ENCODE measurements around the gene OR6K6.
A peak's percentile ranks its signal among the peaks of the same experiment; 100 is the strongest.

Gene OR6K6, protein sequence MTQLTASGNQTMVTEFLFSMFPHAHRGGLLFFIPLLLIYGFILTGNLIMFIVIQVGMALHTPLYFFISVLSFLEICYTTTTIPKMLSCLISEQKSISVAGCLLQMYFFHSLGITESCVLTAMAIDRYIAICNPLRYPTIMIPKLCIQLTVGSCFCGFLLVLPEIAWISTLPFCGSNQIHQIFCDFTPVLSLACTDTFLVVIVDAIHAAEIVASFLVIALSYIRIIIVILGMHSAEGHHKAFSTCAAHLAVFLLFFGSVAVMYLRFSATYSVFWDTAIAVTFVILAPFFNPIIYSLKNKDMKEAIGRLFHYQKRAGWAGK
- 0 reads per million in 2 experiments for total RNA-seq

DNA sequence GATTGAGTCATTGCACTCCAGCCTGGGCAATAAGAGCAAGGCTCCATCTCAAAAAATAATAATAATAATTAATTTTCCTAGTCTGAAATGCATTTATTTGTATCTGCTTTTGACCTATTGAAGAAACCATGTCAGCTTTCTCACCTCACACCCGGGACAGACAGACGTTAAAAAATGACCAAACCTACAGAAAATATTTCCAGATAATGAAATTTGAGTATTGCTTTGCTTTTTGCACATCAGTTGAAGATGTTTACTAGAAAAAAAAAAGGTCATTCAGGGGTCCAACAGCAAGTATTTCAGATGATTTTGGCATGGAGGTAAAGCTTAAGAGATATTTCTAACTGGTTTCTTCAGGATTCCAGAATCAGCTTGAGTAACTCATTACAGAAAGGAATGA, at the start of gene OR6K6:
TSS of gene OR6K6 (plus strand) at position 301 of the 400 bp plus-strand sequence. CDS start 168 bp downstream, outside the sequence.
- no peak for DNase-seq (ENCODE audit: low read depth)

DNA sequence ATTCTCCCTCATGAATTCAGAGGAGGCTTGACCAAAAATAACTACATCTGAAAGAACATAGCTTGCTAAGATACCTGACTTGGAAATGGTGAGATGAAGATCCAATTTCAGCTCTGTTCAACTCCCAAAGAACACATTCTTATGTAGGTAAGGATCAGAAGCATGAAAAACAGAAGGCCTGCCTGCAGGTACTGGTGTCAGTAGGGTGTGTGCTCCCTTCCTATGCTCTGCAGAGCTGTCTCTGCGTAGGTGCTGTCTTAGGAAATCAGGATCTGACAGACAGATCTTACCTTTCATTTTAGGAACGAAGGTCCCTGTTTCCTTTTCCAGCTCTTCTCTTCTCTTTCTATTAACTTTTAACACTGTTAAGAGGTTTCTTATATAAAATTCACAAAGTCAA, 48.4 kb upstream of the OR6K6 start:
- no peak for DNase-seq (ENCODE audit: low read depth)

DNA sequence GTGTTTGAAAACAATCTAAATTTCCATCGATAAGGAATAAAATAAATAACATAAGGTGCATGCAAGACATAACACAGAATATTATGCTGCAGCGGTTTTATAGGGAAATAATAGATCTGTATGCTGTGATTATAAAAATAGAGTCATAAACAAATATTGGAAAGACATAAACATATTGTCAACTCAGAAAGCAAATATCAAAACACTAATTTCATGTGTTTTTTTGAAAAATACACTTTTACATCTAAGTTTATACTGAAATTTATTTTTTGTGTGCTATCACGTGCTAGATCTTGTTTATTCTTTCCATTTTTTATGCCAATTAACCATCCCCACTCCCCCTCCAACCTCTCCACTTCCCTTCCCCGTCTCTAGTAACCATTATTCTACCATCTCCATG, 43.4 kb upstream of the OR6K6 start:
- DNase-seq (ENCODE audit: low read depth), result no peak

DNA sequence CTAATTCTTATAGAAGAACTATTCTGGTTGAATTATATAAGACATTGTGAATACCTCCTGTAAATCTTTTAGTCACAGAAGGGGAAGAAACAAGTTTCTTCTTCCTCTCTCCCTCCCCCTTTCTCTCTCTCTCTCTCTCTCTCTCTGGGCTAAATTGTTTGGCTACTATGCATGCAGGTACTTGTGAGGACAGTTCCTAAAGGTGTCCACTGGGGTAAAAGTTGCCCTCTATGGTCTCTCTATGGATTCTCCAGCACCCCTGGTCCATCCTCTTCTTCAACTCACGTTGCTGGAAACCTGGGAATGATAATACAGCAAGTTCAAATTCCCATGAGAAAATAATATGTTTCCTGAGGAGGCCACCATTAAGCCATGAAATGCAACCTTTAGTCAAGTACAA, 39.8 kb upstream of the OR6K6 start:
- DNase-seq (ENCODE audit: low read depth), result no peak

DNA sequence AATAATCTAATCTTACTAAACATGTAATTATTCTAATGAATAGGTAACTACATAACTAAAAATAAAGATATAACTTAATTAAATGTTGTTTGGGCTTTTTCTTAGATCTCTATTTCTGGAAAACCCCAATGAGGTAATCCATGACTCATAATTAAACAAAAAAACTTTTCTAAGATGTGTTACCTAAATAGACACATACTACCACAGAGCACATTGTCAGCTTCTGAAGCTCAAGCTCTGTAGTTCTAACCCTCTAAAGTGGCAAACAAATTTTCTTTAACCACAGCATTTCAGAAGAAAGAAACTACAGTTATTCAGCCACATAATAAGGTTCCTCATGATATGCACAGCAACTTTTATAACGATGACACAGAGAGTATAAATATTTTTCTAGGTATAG, 38.2 kb upstream of the OR6K6 start:
- DNase-seq (ENCODE audit: low read depth), result no peak

DNA sequence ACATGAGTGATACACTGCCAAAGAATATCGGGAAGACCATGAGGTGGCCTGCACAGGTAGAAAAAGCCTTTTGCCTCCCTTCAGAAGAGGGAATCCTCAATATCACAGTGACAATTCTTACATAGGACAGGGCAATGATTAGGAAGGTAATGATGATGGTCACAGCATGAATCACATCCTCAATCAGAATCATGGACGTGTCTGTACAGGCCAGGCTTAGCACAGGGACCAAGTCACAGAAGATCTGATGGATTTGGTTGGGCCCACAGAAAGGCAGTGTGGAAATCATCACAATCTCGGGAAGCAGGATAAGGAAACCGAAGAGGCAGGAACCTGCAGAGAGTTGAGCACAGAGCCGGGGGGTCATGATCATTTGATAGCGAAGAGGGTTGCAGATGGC, 37.2 kb upstream of the OR6K6 start:
- no peak for DNase-seq (ENCODE audit: low read depth)

DNA sequence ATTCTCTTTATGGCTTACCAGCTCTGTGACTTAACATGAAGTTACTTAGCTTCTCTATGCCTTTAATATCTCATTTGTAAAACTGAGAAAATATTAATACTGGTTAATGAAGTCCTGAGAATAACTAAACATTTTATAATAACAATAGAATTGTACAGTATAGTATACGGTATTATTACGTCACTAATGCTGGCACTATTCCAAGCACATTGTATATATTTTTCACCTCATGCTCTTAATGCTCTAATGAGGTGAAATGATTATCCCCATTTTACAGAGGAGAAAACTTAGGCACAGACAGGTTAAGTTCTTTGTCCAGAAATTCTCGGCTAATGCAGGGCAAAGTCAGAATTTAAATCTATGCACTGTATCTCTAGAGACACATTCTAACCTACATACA, 34.9 kb upstream of the OR6K6 start:
- DNase-seq (ENCODE audit: low read depth), result no peak

DNA sequence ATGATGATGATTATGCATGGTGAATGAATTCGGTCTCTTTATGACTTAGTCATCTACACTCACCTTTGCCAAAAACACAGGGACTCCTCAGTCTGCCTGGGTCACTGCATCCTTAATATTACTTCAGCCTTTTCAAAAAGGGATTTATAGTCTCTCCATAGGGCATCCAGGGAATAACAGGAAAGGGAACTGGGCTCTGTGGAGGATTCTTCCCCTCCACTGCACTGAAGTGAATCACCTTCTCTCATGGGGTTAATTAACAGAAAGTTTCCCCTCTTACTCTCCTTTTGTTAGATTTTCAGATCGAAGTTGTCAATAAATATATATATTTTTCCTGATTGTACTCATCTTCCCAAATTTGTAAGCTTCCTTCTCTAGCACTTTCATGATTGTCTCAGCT, 33.9 kb upstream of the OR6K6 start, which contains the start of gene OR6K3:
TSS of gene OR6K3 (minus strand) at position 101 of the 400 bp plus-strand sequence. CDS start 2,605 bp downstream, outside the sequence.
- DNase-seq (ENCODE audit: low read depth), result no peak

DNA sequence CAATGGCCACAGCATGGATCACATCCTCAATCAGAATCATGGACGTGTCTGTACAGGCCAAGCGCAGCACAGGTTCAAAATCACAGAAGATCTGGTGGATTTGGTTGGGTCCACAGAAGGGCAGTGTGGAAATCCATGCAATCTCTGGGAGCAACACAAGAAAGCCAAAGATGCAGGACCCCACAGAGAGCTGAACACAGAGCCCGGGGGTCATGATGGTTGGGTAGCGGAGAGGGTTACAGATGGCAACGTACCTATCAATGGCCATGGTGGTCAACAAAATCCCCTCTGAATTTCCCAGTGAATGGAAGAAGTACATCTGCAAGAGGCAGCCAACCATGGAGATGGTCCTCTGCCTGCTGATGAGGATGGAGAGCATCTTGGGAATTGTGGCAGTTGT, 30.1 kb upstream of the OR6K6 start:
- no peak for DNase-seq (ENCODE audit: low read depth)

DNA sequence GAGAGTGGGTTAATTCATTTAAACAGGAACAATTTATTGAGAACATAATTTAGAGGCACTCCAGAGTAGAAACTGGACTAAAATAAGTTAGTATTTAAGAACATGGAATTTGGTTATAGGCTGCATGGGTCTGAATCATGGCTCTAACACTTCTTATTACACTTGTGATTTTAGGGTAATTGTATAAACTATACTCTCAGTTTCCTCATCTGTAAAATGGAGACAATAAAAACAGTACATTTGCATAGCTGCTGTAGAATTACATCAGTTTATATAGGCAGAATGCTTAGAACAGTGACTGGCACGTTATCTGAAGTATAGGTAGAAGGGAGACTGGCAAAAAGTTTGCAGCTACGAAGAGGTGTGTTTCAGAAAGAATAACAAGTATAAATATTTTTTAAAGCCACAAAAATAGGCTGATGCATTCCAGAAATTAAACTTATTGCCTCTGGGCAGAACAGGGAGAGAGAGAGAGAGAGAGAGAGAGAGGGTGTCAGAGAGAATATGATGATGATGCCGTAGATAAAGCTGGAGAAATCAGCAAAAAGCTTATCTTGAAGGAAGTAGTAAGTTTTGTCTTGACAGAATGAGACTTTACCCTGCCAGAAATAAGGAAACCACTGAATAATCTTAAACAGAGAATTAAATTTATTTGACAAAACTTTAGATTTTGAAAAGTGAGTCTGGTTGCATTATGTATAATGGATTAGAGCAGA, 25.9 kb upstream of the OR6K6 start:
- DNase-seq (ENCODE audit: low read depth), result no peak

DNA sequence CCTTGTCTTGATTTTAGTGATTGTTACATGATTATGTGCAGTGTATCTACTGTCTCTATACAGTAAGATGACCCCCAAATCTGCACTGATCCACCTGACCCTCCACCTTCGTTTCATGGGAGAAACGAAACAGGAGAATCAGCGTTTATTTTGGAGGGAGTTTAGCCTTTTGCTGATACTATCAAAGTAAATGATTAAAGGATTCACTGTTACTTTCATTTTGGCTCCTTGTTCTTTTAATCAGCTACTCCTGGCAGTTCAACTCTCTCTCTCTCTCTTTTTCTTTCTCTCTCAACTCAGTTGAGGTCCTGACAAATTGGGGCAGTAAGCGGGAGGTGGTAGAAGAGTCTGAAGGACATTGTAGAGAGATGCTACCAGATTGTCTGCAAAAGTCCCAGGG, 24.1 kb upstream of the OR6K6 start:
- no peak for DNase-seq (ENCODE audit: low read depth)

DNA sequence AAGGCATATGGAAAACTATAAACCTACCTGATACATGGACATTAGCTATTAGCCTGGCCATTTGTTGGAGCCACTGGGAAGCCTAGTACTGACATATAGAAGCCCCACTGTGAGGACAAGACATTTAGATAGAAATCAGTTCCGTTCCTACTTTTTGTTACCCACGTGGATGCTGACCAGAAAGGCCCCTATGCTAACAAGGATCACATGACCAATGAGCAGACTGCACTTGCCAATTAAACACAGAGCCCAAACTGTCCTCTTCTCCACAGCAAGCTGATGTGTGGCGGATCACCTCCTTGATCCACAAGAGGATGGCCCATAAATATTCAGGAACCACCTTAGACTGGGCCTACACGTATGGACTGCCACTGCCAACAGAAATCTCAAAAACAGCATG, 22.8 kb upstream of the OR6K6 start:
- DNase-seq (ENCODE audit: low read depth), result no peak

DNA sequence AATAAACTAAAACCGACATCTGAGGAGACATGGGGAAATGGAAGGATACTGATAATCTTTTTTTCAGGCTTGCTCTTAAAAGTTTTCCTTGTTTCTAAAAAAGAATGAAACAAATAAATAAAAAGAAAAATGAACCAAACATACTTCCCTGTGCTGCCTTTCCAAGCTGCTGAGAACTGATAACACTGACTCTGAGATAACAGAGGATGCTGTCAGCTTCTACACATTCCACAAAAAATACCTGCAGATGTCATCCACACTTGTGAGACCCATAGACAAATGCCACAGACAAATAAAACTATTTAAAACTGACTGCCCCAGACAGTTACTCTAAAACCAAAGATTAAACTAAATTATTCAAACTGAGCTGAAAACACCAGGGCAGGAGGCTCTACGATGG, 22.0 kb upstream of the OR6K6 start:
- no peak for DNase-seq (ENCODE audit: low read depth)

DNA sequence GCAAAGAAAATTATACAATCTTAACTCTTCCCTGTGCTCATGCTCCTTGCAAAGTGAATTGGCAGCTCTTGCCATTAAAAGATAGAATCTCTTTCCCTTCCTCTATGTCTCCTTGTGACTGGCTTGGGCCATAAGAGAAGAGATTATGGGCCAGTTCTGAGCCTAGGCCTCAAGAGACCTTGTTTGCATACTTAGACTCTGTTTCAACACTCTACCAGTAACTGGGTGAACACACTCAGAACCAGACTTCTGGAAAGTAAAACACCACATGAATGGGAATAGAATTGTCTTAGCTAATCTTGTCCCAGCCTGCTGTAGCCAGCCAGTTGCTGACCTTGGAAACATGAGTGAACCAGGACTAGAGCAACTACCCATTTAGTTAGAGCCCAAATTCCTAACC, 18.7 kb upstream of the OR6K6 start:
- no peak for DNase-seq (ENCODE audit: low read depth)

DNA sequence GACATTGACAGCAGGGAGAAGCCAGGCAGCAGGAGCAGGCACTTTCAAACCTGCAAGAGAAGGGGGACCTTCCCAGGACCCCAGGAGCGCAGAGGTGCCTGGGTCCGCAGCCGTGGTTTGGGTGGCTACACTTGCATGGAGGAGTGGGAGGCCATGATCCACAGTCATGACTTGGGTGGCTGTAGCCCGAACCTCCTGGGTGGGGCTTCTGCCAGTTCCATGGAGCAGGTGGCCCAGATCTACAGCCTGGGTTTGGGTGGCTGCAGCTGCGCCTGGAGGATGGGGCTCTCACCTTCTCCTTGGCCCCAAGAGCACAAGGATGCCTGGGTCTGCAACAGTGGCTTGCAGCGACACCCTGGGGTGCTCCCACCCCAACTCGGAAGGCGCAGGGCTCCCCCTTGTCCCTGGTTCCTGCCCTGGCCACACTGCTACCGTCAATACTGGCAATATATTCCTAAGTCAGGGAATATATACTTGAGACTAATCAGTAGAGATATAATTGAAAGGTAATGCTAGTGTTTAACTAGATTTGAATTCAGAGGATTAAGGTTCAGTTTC, 2.3 kb upstream of the OR6K6 start:
- DNase-seq (ENCODE audit: low read depth), result no peak

DNA sequence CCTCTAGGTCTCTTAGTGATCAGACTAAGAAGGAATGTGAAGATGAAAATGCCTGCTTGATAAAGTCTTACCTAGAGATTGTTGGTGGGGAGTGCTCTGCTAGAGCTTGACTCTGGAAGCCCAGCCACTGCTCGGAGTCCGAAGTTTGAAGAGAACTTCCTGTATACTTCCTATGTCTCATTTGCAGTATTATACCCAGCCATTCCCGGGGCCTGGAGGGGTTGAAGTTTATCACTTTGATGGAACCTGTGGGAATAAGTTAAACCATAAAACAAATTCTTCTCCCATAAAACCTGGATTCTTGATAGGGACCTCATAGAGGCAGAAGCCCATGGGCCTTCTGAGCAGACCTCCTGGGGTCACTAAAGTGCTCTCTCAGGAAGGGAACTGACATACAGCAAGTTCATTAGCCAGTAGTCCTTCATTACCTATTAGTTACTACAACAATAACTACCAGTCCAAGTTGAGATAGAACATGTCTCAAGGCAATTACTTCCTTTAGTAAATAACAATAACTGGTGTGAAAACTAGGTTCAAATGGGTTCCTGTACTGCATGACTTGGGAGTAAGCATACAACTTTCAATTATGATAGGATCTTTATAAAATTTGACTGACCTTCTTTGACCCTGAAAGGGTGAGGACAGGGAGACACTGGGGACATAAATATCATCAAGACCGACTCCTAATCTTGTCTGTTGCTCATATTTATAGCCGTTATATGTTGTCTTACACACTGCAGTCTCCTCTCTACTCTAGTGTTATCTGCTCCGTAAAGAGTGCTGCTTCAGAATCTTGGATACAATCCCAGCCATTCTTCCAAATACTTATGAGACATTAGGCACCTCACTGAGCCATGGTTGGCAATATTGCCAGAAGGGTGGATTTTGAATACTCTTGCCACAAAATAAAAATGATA, 17.7 kb downstream of the OR6K6 start, which contains the start of gene OR6N1:
TSS of gene OR6N1 (minus strand) at position 246 of the 917 bp plus-strand sequence. CDS start 5,513 bp downstream, outside the sequence.
- no peak for DNase-seq (ENCODE audit: low read depth)

DNA sequence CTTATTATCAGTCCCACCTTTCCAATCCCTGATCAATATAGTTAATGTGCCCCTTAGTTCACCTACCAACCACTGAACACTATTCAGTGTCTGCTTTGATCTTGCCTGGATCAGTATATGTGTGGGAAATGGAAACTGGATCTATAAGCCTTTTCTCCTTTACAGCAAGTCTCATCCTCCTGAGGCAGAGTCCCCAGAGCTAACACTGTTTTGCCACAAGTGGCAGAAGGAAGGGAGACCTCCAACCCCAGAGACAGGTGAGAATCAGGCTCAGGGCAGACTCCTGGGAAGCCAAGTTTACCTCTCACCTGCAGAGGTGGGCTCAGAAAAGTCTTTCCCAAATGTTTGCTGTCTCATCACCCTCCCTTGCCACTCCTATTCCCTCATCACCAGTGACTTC, 26.6 kb downstream of the OR6K6 start, which contains the start of gene OR6N2:
TSS of gene OR6N2 (minus strand) at position 101 of the 400 bp plus-strand sequence. CDS start 3,569 bp downstream, outside the sequence.
- DNase-seq (ENCODE audit: low read depth), result no peak

DNA sequence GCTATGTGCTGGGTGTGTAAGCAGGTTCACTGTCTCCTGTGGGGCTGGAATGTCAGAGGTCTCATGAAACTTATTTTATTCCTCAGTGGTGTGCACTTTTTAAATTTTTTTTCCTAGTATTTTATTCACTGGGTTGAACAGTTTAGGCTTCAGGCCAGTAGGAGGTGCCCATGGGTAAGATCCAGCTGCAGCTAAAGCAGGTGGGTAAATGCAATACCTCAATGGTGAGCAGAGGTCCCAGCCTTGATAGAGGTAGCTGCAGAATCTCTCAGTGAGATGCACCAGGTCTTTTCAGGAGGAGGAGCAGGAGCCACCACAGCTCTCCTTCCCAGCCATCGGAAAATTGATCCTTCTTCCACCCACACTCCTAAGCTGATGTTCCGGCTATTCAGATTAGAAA, 39.1 kb downstream of the OR6K6 start:
- DNase-seq (ENCODE audit: low read depth), result peak; percentile 12

DNA sequence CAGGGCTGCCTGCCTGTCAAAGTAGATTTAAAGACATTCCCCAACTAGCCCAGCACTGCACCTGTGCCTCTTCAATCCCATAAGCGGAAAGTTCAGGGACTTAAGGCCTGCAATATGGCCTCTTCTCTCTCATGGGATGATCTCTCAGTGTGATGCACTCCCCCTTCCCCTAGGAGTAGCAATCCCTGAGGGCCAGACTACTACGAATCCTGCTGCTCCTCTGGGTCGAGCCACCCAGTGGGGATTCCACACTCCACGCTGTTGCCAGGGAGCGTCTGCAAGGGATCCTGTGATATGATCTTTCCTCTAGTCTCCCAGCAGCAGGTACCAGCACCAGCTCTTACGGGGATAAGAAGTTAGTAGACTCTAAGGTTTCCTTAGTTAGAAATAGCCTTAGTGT, 39.7 kb downstream of the OR6K6 start:
- DNase-seq (ENCODE audit: low read depth), result no peak

DNA sequence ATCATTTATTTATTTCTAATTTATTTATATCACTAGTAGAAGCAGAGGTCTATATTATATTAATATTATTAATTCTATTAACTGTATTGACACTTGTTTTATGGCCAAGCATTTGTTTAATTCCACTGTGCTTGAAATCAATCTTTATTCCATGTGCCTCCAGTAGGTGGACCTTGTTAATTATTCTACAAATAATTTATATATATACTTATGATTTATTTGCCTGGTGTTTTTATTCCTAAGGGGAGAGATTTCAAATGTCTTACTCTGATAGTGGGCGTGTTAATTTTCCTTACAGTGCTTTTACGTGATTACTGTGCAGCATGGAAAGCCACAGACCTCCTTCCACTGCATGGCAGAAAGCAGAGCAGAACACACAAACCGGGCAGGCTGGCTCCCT, 44.0 kb downstream of the OR6K6 start:
- no peak for DNase-seq (ENCODE audit: low read depth)

DNA sequence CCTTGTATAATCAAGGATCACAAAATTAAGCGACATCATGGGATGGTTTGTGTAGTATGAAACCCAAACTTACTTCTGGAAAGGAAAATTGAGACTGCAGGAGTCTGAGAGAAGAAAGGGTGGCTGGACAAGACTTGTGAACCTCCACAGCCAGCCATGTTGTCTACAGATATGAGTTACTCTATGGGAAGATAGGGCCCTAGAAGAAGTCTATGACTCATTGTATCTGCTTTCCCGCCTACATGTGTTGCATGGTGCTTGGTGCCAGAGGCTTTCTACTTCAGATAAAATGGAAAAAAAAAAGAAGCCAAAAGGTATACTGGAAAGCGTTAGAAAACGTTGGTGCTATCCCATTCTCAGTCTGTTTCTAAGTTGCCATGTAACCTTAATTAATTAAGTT, 45.2 kb downstream of the OR6K6 start:
- DNase-seq (ENCODE audit: low read depth), result no peak

DNA sequence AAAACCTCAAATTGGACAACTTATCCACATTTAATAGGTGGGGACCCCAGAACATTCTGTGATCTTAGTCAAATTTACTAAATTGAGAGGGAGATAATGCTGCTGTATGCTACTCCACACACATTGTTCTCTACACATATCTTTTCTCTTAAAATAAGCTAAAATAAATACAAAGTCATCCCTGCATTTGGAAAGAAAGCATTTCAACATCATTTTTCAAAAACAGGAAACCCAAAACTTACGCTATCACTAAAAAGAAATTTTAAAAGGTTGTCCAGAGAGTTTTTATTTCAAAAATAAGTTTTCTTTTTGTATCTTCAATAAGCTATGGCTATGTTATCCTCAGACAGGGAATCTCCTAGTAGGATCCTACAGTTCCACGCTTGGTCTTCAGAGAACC, 46.0 kb downstream of the OR6K6 start:
- DNase-seq (ENCODE audit: low read depth), result no peak

Measured in T follicular helper cell (primary cell).